Progenitor cell of endocrine pancreas (in vitro differentiated cells): ENCODE measurements around the gene TTC9. TPM values are rescaled to one million over a fixed set of nuclear protein-coding genes. Genes with fewer than 3 reads are reported as not detected.

Source experiments
- DNase-seq: peaks from one replicate; pipeline ENCODE4 v3.0.0; 2021; ENCODE audit warnings: low spot score; ENCODE audit not compliant: unreplicated experiment
- H3K27ac Mint-ChIP-seq: 2 replicates; pipeline ENCODE4 v1.8.0; 2021; ENCODE audit warnings: mild to moderate bottlenecking, moderate library complexity, mixed read lengths
- H3K27me3 Mint-ChIP-seq: 2 replicates; pipeline ENCODE4 v1.8.0; 2021; ENCODE audit warnings: mixed read lengths
- H3K36me3 Mint-ChIP-seq: 2 replicates; pipeline ENCODE4 v1.8.0; 2022; ENCODE audit warnings: mixed read lengths; ENCODE audit not compliant: insufficient read depth
- H3K4me1 Mint-ChIP-seq: 2 replicates; pipeline ENCODE4 v1.8.0; 2021; ENCODE audit warnings: low read depth, mixed read lengths
- H3K4me3 Mint-ChIP-seq: 2 replicates; pipeline ENCODE4 v1.8.0; 2021; ENCODE audit warnings: low read depth, mild to moderate bottlenecking, moderate library complexity, mixed read lengths
- H3K9me3 Mint-ChIP-seq: 2 replicates; pipeline ENCODE4 v1.8.0; 2021; ENCODE audit warnings: low read depth, mixed read lengths
- total RNA-seq: library from RNA; stranded (reverse); gene quantifications from 2 replicates; pipeline ENCODE4 v1.2.1, GENCODE V29; 2021
- TF ChIP-seq, protein P1 (sequence below): fragments of 200-600 bp; sonication (generic); IDR thresholded peaks from one replicate; pipeline ENCODE4 v1.5.0; 2021; ENCODE audit warnings: antibody characterized with exemption, mild to moderate bottlenecking; ENCODE audit not compliant: unreplicated experiment

The TTC9 gene
- total RNA-seq, 1 donor from 2014 or later: 8.2 TPM

DNA sequence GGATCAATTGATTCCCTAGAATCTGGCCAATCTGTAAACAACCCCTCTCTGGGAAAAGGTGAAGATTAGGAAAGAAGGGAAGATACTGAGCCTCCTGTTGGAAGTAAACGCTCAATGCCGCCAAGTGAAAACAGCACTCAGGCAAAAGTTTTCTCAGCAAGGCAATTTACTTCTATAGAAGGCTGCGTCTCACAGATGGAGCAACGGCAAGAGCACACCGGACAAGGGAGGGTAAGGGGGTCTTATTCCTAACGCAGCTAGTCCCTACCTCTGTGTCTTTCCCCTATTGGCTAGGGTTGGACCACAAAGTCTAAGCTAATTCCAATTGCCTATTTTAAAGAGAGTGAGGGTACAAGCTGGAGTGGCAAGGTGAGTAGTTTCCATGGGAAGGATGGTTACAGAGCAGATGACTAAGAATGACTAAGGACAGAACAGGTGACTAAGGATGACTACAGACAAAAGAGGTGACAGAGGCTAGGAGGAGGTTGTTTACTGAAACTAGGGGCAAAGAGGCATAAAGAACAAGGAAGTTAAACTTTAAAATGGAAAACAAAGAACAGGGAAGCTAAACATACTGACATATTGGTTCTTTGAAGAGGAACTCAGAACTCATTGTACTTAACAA lies 5.6 kb upstream of the TTC9 start:
- TF ChIP-seq, protein P1, sequence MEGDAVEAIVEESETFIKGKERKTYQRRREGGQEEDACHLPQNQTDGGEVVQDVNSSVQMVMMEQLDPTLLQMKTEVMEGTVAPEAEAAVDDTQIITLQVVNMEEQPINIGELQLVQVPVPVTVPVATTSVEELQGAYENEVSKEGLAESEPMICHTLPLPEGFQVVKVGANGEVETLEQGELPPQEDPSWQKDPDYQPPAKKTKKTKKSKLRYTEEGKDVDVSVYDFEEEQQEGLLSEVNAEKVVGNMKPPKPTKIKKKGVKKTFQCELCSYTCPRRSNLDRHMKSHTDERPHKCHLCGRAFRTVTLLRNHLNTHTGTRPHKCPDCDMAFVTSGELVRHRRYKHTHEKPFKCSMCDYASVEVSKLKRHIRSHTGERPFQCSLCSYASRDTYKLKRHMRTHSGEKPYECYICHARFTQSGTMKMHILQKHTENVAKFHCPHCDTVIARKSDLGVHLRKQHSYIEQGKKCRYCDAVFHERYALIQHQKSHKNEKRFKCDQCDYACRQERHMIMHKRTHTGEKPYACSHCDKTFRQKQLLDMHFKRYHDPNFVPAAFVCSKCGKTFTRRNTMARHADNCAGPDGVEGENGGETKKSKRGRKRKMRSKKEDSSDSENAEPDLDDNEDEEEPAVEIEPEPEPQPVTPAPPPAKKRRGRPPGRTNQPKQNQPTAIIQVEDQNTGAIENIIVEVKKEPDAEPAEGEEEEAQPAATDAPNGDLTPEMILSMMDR: no peak
- no peak for DNase-seq
- Mint-ChIP-seq H3K4me3 (no peak overlapping the region), H3K27ac (no peak overlapping the region), H3K27me3 (peaks cover 7% of the 10 kb centered on the region), H3K4me1 (peaks cover 6% of the 10 kb centered on the region), H3K9me3 (peaks cover 5% of the 10 kb centered on the region), H3K36me3 (no peaks in the 10 kb centered on the region)

DNA sequence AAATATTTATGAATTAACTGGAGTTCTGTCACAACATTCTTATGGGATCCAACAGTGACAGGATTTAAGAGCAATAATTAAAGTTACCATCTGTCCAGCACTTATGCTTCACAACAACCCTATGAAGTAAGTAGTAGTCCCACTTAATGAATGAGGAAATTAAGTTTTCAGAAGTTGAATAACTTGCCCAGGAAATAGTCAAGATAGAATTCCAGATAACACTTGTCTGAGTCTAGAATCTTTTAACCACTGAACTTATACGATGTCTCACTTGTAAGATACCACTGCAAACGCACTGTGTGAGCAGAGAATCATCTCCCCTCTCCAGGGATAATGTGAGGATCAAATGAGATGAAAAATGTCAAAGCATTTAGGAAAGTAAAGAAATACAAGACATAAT lies 3.3 kb upstream of the TTC9 start:
- H3K4me1 Mint-ChIP-seq: peaks cover 13% of the 10 kb centered on the region
- TF ChIP-seq, protein P1: no peak
- no peak for DNase-seq
- peaks cover 5% of the 10 kb centered on the region for H3K9me3 Mint-ChIP-seq
- no peak overlapping the region for H3K27ac Mint-ChIP-seq
- no peaks in the 10 kb centered on the region for H3K36me3 Mint-ChIP-seq
- H3K4me3 Mint-ChIP-seq: no peak overlapping the region
- peaks cover 7% of the 10 kb centered on the region for H3K27me3 Mint-ChIP-seq

DNA sequence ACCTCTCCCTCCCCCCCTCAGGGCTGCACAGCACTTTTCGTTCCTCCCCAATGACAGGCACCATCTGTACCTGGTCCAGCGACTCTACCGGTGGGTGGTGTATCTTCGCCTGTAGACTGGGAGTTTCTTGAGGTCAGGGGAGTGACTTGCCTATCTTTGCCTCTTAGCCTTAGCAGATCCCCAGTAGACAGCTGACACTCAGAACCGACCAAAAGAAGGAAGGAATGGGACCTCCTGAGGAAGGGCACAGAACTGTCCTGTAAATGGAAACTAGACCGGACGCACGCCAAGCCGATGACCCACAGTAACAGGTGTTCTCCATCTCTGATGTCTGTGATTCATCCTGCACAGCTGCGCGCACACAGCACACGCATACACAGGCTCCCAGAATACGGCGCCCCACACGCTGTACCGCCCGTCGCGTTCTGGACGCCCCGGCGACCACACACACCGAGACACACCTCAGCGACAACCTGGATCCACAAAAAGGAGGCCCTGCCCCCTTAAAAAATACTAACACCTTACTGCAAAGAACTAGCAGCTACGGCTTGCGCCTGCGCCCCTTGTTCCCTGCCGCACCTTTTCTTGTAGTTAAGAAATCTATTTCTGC lies 673 bp upstream of the TTC9 start:
- Mint-ChIP-seq H3K4me3 (peak overlapping the region; percentile 92), H3K27ac (peak overlapping the region; percentile 84), H3K4me1 (peaks cover 17% of the 10 kb centered on the region), H3K27me3 (peaks cover 7% of the 10 kb centered on the region), H3K9me3 (peaks cover 3% of the 10 kb centered on the region), H3K36me3 (peaks cover 1% of the 10 kb centered on the region)
- TF ChIP-seq, protein P1: no peak
- DNase-seq: no peak

DNA sequence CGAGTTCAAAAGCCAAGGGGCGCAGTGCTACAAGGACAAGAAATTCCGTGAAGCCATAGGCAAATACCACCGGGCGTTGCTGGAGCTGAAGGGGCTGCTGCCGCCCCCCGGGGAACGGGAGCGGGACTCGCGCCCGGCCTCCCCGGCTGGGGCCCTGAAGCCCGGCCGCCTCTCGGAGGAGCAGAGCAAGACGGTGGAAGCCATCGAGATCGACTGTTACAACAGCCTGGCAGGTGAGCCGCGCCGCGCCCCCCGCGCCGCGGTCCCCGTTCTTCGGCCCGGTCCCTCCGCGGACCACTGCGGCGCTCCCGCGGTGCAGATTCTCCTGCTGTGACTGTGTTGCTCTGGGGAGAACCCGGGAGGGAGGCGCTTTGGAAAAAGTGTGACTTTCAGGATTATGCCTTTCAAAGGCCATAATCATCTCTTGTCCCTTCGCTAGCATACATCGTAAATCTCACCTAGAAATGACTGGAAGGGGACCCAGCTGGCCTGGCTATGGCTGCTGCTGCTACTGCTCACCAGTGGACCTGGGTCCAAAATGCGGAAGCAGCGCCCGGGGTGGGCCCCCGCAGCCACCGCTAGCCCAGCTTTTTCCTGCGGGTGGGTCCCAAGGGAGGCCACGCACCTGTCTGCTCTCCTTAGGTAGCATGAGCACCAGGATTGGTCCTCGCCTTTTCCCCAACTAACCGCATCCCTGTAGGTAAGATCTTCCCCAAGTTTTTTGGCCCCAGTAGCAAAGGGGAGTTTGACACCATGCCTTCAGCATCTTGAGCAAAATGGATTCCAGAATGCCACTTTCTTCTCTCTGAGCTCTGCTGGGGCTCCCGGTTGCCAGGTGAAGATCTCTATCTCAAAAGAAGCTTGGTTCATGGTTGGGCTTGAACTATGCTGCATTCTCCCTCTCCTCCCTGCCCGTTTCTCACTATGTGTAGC lies 853 bp downstream of the TTC9 start:
- H3K36me3 Mint-ChIP-seq: peaks cover 1% of the 10 kb centered on the region
- H3K27ac Mint-ChIP-seq: peak overlapping the region; percentile 77
- peaks cover 7% of the 10 kb centered on the region for H3K27me3 Mint-ChIP-seq
- peak overlapping the region; percentile 83 for H3K4me3 Mint-ChIP-seq
- no peaks in the 10 kb centered on the region for H3K9me3 Mint-ChIP-seq
- DNase-seq: peak; percentile 26
- TF ChIP-seq, protein P1: no peak
- peaks cover 17% of the 10 kb centered on the region for H3K4me1 Mint-ChIP-seq

DNA sequence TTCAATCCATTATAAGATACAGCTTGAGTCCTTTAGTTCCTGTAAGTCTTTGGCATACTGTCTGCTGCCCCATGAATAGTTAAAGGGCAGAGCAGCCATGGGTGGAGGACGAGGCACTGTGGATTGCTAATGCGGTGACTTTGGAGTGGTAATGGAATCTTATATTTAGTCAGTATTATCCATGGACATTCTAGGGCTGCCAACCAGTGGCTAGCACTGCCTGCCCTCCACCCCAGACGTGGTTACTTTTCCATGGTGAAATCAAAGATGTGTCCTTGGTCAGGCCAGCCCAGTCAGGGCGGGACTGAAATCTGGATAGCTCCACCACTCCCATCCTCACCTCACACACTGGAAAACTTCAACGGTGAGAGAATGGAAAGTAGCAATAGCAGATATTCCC lies 2.3 kb downstream of the TTC9 start:
- peaks cover 7% of the 10 kb centered on the region for H3K27me3 Mint-ChIP-seq
- H3K36me3 Mint-ChIP-seq: peaks cover 1% of the 10 kb centered on the region
- no peak for DNase-seq
- H3K9me3 Mint-ChIP-seq: no peaks in the 10 kb centered on the region
- H3K27ac Mint-ChIP-seq: no peak overlapping the region
- H3K4me1 Mint-ChIP-seq: peaks cover 17% of the 10 kb centered on the region
- TF ChIP-seq, protein P1: no peak
- no peak overlapping the region for H3K4me3 Mint-ChIP-seq
